GM18951 (cell line): Measurements from ENCODE around the gene XRCC5.

Source experiments
- POLR2A ChIP-seq: IDR thresholded peaks from 4 replicates; pipeline ENCODE4 v1.6.1; 2011; ENCODE audit warnings: mild to moderate bottlenecking; ENCODE audit not compliant: insufficient read length, insufficient read depth; ENCODE audit errors: extremely low read depth
- in situ Hi-C: fragments of 300-500 bp; cut with MboI; formaldehyde crosslinking; loops from one replicate; pipeline ENCODE4 v1.12.0; 2022; ENCODE audit warnings: low sequenced_read_pairs, mixed read lengths, inconsistent platforms; ENCODE audit not compliant: unreplicated experiment

XRCC5 gene

DNA sequence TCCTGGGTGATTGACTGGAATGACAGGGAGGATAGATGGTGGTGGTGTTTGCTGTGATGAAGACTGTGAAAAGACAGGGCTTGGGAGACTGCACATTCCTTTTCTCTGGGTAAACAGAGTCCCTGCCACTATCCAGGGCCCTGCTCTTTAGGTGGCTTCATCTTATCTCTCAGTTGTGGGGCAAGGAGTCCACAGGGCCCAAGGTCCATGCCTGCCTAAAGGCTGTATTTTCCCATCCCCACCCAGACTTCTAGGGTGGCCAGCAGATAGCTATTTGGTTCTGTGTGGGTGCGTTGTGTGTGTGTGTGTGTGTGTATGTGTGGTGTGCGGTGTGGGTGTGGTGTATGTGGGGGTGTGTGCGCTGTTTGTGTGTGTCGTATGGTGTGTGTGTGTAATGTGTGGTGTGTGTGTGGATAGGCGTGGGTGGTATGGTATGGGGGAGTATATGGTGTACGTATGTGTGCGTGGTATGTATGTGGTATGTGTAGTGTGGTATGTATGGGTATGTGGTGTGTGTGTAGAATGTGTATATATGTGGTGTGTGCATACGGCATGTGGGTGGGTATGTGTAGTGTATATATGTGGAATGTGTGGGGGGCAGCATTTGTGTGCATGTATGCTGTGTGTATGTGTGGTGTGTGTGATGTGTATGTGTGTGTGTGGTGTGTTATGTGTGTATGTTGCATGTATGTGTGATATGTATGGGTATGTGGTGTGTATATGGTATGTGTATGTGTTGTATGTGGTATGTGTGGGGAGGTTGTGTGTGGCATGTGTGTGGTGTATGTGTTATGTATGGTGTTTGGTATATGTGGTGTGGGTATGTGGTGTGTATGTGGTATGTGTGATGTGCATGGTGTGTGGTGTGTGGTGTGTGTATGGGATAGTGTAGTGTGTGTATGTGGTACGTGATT is 10.5 kb upstream of the XRCC5 start:
- no peak for TF ChIP-seq POLR2A
- in situ Hi-C loops: no loop called here

DNA sequence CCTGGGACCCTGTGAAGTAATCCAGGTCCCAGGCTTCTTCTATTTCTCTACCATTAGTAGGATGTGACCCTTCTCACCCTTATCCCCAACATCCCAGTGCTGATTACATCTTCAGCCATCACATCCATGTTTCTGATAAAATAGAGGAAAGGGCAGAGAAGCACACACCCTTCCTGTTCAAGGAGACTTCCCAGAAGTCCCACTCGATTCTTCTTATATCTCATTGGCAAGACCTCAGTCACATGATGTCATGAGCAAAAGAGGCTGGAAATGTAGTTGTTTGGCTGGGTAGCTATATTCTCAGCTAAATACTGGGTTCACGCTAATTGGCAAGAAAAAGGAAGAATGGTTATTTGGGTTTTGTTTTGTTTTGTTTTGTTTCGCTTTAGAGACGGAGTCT is 8.0 kb upstream of the XRCC5 start:
- in situ Hi-C loops: no loop called here
- TF ChIP-seq POLR2A: no peak

DNA sequence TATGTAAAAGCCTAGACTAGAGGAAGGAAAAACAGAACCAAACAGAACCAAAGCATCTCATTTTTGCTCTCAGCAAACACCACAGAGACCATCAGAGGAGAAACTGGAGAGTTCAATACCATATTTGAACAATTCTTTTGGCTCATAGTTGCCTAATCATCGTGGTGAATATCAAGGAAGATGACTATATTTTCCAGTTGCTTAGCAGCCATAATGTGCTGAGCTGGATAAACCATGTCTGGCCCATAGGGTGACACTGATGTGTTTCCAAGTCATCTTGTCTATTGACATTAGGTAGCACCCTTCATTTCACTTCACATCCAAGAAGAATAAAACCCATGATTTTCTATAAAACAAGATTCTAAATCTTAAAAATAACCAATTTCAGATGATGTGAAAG is 5.9 kb upstream of the XRCC5 start:
- in situ Hi-C loops: no loop called here

DNA sequence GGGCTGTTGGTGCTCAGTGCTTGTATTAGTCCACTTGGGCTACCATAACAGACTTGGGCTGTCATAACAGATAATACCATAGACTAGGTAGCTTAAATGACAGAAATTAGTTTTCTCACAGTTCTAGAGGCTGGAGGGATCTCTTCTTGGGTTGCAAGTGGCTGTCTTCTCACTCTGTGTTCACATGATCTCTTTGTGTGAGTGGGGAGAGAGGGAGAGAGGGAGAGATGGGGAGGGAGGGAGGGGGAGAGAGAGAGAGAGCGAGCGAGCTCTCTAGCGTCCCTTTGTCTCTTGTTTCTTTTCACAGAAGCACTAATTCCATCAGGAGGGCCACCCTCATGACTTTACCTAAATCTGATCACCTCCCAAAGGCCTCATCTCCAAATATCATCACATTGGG is 4.5 kb upstream of the XRCC5 start:
- in situ Hi-C loops: no loop called here
- no peak for TF ChIP-seq POLR2A

More for the DNA sequence above, 5.9 kb upstream of the XRCC5 start:
- no peak for TF ChIP-seq POLR2A

DNA sequence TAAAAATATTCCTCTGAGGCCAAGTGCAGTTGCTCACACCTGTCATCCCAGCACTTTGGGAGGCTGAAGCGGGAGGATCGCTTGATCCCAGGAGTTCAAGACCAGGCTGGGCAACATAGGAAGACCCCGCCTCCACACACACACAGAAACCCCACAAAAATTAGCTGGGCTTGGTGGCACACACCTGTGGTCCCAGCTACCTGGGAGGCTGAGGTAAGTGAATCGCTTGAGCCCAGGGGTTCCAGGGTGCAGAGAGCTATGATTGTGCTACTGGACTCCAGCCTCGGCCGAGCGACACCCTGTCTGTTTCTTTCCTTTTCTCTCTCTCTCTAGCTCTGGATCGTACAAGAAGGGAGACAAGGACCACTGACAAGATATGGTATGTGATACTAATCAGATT is 1.8 kb upstream of the XRCC5 start:
- TF ChIP-seq POLR2A: no peak
- in situ Hi-C loops: no loop called here

DNA sequence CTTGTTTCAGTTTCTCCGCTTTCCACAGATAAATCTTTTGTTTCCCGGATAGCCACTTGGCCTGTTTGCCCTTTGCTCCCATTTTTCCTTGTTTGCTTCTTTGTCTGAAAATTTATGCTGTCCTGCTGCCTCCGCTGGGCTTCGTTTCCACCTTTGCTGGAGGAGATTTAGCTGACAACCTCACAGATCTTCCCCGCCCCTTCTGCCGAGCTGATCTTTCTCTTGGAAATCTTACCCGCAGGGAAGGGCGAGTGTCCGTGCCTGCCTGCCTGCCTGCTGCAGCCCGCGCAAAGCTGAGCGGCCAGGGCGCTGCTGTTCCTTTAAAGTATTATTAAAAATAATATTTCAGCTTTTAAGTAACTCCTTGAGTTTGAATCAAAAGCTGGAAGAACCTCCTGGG is 1.4 kb upstream of the XRCC5 start:
- no peak for TF ChIP-seq POLR2A
- in situ Hi-C loops: no loop called here

DNA sequence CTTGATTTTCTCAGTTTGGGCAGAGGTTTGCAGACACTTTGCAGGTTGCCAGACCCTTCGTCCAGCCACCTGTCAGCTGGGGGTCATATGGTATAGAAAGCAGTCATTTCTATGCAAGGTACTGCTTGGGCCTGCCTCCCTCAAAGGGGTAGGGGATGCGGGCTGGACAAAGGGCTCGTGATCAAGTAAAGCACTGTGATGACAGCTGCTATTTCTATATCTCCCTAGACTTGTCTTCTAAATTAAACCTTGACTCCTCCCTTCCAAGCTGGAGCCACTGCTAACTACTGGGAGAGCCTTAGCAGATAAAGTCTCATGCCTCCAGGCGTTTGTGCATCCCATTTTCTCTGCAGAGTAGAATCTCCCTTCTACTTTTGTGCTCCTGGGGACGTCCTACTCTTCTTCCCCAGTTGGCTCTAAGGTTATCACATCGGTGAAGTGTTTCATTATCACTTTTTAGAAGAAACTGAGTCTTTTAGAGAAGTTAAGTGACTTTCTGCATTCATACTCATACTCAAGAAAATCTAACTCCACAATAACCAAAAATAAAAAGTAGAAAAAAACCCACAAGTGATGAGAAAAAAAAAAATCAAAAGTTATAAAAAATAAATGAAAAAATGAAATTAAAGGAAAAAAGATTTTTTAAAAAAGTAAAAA is 710 bp upstream of the XRCC5 start:
- in situ Hi-C loops: no loop called here

DNA sequence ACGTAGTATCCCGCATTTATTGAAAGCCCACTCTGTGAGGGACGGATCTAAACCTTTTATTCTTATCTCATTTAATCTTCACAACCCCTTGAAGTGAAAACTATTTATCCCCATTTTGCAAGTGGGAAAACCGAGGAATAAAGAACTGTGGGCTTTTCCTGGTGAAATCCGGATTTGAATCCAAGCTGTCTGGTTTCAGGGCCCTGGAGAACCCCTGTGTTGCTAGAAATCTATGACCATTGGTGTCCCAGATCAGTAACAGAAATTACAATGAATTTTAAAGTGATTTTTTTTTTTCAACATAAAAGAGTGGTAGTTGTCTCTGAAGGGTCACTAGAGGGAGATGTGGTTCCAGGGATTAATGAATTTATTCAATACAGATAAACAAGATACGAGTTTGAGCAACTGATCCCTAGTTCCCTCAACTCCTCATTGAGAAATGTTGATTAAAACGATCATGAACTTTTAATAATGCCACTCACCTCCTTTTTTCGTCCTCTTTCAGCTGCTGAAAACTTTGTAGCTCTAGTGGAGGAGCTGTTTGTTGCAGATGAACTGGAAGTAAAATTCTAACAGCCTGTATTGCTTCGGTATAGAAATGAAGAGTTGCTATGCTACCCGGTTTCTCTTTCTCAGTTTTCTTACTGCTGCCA is 940 bp downstream of the XRCC5 start:
- in situ Hi-C loops: no loop called here
- no peak for TF ChIP-seq POLR2A

More for the DNA sequence above, 710 bp upstream of the XRCC5 start:
- TF ChIP-seq POLR2A: no peak

DNA sequence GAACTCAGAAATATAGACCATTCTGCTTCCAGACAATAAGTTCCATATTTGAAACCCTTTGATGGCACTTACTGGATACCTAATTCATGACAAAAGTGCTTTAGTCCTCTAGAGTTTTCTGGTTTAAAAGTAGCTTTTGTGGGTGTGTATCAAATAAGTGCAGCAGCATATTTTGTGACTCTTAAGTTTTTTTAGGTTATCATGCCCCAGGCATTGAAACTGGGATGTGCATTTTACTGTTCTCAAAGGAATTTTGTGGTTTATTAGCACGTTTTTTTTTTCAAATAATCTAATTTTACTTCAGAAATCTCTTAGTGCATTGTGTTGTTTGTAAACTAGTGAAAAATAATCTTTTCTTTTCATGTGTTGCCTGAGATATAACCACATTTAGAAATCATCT is 1.5 kb downstream of the XRCC5 start:
- in situ Hi-C loops: no loop called here
- no peak for TF ChIP-seq POLR2A

DNA sequence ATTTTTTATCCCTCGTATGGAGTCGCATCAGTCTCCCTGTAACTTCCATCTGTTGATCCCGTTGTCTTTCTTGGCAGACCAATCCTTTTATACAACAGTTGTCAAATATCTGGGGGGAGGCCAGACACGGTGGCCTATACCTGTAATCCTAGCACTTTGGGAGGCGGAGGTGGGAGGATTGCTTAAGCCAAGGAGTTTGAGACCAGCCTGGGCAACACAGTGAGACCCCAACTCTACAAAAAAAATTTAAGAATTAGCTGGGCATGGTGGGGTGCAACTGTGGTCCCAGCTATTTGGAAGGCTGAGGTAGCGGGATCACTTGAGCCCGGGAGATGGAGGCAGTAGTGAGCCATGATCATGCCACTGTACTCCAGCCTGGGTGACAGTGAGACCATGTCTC is 2.0 kb downstream of the XRCC5 start:
- TF ChIP-seq POLR2A: no peak
- in situ Hi-C loops: no loop called here

DNA sequence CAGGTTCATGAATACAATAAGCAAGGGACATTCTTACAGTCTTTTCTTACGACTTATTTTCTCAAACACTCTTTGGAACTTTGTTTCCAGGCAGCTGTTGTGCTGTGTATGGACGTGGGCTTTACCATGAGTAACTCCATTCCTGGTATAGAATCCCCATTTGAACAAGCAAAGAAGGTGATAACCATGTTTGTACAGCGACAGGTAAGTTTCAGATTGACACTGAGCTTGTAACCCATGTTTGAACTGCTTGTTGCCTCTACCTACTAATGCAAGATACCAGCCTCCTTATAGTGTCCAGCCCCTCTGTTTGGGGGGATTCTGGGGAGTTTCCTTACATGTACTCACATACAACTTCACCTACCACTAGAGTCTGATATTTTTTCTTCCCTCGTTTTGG is 3.8 kb downstream of the XRCC5 start:
- TF ChIP-seq POLR2A: no peak
- in situ Hi-C loops: no loop called here

DNA sequence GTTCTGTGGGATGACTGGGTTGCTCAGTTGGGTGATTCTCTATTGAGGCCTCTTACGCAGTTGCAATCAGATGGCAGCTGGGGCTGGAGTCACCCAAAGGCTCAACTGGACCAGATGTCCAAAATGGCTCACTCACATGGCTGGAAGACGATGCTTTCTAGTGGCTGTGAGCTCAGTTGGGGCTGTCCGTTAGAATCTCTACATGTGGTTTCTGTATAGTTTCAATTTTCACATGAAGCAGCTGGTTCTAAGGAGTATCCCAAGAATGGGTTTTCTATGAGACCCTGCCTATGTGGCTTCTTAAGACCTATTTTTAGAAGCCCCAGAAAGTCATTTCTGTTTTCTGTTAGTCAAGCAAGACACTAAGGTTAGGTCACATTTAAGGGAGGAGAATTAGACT is 4.4 kb downstream of the XRCC5 start:
- in situ Hi-C loops: no loop called here
- TF ChIP-seq POLR2A: no peak

DNA sequence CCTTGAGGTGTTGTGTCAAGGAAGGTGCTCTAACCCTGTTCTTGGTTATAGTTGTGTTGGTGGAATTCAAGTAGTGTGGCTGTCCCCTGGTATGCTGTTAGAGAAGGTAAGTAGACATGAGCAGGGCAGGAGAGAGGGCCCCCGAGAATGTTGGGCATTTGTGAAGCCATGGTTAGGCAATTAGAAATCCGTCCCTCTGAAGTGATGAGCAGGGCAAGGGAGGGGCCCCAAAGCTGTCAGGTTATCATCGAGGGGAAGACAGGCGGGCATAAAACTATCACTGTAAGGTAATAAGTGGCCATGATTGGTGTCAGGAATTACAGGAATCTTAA is 5.2 kb downstream of the XRCC5 start:
- in situ Hi-C loops: no loop called here

More for the DNA sequence above, 5.2 kb downstream of the XRCC5 start:
- no peak for TF ChIP-seq POLR2A
